ENCODE measurements around the gene PRRC2B.
"Not testable (repeated sequence)": the region's sequence is repeated elsewhere in the genome, so short reads cannot be mapped to it uniquely, and the experiment has no call there.

The PRRC2B gene

DNA sequence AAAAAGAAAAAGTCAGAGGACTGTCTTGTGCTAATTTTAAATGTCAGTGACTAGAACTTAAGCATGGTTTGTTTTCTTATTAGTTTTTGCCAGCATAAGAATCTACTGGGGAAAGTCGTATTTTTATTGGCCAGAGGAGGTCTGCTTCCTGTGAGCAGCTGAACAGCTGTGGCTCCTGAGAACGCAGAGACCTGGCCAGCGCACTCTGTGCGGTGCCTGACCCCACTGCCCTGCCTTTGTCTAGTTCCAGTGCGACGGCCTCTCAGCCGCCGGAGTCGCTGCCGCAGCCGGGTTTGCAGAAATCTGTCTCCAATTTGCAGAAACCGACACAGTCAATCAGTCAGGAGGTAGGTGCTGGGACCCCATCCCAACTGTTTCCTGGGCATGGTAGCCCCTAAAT lies 42.5 kb downstream of the PRRC2B start:
- DNase-seq (ENCODE audit: low read depth), result no peak

DNA sequence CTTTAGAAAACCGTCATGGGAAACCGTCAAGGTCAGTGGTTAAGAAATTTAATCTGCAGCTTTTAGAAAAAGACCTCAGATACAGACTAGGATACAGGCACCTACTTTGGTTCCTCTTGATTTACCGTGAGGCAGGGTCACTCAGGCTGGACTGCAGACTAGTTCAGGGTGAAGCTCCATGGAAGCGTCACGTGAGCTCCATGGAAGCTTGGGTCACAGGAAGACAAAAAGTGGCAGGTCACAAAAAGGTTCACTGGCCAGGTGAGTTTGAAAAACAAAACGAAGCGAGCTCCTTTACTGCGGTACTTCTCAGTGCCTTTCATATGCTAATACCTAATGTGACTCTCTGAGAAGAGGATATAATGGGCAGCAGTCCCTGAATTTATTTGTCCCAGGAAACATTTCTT lies 43.0 kb downstream of the PRRC2B start:
- DNase-seq (ENCODE audit: low read depth), result no peak

DNA sequence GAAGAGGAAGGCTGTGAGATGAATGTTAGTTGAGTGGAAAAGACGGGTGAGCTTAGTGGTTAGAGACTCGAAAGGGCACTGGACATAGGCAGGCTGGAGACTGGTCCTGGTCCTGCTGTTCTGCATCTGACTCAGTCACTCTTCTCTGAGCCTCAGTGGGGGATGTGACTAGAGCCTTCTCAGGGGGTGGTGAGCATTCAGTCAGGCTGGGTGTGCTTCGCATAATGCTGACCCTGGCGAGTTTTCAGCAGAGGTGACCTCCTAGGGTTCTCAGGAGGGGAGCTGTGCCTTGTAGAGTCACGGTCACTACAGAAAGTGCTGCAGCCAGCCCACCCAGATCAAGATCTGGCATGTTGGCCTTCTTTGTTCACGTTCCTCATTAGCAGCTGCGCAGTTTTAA lies 44.3 kb downstream of the PRRC2B start:
- DNase-seq (ENCODE audit: low read depth), result no peak

DNA sequence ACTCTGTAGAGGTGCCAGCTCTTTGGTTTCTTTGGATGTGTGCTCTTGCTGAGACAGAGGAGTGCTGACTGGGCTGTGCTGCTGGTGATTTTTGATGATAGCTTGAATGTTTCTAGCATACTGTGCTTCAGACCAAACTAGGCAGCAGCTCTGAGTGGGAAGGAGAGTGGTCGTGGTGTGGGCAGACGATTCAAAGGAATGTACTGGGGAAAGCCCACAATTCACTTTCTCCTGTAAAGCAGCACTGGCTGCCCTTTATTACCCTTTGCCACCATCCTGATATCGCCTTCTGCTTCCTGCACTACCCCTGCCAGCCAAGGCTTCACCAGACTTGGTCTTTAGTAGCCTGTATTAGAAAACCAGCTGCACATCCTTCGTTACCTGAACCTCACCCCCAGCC lies 45.3 kb downstream of the PRRC2B start:
- DNase-seq (ENCODE audit: low read depth), result no peak

DNA sequence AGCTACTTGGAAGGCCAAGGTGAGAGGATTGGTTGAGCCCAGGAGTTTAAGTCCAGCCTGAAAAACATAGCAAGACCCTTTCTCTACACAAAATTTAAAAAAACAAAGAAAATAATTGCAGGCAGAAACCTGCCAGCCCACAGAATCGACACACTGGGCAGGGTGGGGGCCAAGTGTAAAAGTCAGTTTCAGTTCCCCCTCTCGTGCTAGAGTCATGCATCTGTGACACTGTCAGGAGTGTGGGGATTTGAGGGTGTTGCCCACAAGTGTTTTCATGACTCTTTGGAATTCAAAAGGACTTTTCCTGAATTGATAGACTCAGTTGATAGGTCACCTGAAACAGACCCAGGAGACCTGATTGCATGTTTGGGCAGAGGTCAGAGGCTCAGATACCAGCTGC lies 47.6 kb downstream of the PRRC2B start:
- no peak for DNase-seq (ENCODE audit: low read depth)

DNA sequence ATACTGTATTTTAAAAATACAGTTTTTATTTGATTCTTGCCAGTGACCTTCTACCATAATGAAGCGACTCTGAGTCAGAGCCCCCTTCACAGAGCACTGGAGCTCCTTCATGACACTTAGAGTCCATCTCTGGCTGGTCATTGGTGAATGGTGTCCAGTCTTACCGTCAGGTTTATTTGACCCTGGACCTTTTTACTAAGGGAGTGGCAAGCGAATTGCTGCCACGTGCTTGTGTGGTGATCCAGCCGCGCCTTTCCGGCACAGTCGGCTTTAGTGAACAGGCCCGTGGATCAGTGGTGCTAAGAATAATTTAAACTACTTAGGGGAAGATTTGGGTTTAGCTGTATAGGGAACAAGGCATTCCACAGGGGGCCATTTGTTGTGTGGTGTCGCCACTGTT lies 48.5 kb downstream of the PRRC2B start:
- no peak for DNase-seq (ENCODE audit: low read depth)

DNA sequence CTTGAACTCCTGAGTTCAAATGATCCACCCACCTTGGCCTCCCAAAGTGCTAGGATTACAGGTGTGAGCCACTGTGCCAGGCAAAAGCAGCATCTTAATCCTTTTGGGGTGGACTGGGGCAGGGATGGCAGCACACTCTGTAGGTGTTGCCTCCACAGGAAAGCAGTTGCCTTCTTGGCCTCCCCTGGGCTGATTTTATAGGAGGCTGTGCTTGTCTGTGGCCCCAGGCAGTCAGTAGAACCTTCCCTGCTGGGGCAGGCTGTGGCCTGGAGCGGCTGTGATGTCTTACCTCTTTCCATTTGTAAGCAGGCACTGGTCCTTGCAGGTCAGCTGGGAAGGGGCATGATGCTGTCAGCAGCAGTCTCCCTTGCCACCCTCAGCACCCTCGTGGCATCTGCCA lies 49.8 kb downstream of the PRRC2B start:
- DNase-seq (ENCODE audit: low read depth), result no peak

DNA sequence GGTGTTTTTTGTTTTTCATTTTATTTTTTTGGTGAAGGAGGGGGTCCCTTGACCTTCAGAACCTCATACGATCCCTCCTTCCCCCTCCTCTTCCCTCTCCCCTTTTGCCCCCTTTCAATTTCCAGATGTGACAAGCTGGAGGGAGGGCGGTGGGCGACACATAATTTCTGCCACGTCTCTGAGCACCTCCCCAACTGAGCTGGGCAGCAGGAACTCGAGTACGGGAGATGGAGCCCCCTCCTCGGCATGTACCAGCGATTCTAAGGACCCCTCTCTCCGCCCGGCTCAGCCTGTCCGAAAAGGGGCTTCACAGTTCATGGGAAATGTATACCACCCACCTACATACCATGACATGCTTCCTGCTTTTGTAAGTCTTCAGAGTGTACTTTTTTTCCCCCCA lies 52.4 kb downstream of the PRRC2B start:
- DNase-seq (ENCODE audit: low read depth), result no peak

DNA sequence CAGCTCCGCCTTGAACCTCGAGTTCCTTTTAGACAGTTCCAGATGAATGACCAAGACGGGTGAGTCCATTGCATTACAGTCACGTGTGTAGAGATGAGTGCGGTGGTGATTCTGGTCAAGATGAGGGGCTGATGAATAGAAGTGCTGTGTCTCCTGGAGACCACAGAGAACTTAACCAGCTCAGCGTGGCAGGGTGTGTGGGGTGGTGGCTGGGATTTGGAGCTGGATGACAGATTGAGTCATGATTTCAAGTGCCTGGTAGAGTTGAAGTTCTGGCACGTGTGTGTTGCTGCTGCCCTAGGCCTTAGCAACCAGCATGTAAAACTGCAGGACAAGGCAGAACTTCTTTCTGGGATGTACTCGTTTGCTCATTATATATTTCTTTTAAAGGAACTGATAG lies 53.3 kb downstream of the PRRC2B start:
- DNase-seq (ENCODE audit: low read depth), result no peak

DNA sequence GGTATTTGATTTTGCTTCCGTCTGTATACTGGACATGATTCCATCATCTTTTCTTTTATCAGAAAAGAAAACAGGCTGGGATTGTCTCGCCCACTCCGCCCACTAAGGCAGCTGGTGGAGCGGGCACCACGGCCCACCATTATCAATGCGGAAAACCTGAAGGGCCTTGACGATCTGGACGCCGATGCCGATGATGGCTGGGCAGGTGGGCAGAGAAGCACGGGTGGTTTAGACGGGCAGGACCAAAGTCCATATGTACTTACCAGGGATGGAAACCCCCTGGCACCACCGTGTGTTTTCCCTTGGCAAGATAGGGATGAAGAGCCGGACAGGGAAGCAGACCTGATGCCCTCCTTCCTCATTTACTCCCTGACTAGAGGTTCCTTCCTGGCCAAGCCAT lies 53.7 kb downstream of the PRRC2B start:
- no peak for DNase-seq (ENCODE audit: low read depth)

DNA sequence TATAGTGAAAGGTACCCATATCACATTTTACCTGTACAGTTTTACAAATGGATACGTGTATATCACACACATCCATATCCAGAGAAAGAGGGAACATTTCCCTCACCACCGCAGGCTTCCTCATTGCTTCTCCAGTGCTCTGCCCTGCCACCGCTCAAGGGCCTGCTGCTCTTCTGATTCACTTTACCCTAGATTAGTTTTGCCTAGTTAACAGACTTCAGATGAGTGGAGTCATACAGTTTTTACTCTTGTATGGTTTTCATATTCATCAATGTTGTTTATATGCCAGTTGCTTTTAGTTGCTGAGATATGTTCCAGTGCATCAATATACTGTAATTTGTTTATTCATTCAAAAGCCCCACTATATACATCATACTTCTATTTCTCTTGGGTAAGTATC lies 54.9 kb downstream of the PRRC2B start:
- no peak for DNase-seq (ENCODE audit: low read depth)

DNA sequence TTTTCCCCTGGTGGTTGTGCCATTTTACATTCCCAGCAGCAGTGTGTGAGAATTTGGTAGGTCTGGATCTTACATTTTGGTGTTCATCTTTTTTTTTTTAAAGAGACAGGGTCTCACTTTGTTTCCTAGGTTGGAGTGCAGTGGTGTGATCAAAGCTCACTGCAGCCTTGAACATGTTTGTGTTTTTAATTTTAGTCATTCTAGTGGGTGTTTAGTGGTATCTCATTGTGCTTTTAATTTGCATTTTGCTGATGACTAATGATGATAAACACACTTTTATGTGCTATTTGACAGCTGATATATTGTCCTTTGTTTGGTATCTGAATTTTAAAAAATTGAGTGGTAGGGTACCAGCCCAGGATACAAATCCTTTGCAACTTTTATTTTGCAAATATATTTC lies 55.4 kb downstream of the PRRC2B start:
- DNase-seq (ENCODE audit: low read depth), result no peak

DNA sequence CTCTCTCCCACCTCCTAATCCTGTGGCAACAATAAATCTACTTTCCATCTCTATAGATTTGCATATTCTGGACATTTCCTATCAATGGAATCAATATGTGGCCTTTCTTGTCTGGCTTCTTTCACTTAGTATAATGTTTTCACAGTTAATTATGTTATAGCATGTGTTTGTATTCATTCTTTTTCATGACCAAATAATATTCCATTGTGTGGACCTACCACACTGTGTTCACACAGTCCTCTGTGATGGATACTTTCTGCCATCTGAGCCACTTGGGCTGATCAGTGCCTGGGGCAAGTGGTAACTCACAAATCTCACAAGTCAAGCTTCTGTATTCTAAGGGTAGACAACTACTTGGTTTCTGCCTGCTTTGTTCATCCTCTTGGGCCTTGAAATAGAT lies 60.1 kb downstream of the PRRC2B start:
- DNase-seq (ENCODE audit: low read depth), result no peak

DNA sequence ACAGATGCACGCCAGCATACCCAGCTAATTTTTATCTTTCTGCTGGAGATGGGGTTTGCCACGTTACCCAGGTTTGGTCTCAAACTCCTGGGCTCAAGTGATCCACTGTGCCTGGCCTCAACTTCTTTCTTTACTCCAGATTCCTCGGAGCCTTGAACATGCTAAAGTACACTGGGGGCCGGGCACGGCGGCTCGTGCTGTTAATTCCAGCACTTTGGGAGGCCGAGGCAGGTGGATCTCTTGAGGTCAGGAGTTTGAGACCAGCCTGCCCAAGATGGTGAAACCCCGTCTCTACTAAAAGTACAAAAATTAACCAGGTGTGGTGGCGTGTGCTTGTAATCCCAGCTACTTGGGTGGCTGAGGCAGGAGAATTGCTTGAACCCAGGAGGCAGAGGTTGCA lies 61.8 kb downstream of the PRRC2B start:
- not testable (repeated sequence) for DNase-seq (ENCODE audit: low read depth)

DNA sequence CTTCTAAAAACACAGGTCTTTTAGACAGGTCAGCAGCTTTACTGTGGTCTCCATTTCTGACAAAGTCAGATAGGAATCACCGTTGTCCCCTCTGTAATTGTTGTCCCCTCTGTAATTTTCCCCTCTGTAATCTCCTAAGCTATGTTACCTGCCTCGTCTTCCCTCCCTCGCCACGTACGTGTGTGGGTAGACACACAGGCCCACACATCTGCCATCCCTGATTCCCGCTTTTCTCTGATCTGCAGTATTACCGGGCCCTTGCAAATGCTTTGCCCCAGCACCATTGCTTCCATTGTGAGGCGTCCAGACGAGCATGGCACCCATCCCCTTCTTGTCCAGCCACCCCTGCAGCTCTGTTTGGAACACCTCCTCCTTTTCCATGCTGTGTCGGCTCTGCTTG lies 63.9 kb downstream of the PRRC2B start:
- DNase-seq (ENCODE audit: low read depth), result no peak

DNA sequence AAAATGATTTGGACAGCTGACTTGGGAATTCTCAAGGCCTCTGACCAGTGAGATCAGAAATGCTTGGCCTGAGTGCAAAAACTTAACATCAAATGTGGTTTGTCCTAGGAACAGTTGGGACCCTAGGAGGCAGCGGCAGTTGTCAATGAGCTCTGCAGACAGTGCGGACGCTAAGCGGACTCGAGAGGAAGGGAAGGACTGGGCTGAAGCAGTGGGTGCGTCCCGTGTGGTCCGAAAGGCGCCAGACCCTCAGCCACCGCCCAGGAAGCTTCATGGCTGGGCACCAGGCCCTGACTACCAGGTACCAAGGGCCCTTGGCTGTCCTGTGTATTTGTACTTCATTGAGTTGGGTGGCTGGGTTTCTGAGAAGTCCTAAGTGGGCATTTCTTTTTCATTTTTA lies 65.2 kb downstream of the PRRC2B start:
- no peak for DNase-seq (ENCODE audit: low read depth)

DNA sequence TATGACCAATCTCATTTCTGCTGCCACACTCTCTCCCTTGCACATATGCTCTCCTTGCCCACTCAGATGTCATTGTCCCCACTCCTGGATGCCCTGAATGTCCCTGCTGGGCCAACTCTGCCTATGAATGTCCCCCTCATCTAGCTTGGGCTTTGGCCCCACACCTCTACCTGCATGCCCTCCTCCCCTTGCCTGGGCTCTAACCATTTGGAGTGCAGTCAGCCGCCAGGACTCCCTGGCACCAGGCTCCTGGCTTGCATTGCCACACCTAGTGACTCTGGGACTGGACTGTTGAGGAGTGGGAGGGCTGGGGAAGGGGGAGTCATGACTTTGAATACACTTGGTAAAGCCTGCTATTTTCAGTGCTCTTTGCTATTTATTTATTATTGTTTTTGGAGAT lies 67.3 kb downstream of the PRRC2B start:
- no peak for DNase-seq (ENCODE audit: low read depth)

DNA sequence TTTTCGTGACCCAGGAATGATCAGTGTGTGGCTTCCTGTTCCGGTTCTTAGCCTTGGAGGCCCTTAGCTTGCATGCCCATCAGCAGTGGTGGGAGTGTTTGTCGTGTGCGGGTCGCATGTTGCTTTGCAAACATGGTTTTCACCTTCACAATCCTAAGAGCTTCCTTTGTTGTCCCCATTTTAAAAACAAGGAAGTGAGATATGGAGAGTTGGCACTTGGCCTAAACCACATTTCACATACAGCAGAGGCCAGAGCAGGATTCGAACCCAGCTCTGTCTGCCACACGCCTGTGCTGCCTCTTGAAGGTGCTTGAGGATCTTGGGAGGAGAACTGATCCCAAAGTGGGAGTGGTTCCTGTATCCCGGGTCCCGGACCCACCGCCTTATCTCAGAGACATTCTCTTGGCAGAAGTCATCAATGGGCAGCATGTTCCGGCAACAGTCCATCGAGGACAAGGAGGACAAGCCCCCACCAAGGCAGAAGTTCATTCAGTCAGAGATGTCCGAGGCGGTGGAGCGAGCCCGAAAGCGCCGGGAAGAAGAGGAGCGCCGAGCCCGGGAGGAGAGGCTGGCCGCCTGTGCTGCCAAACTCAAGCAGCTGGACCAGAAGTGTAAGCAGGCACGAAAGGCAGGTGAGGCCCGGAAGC lies 70.6 kb downstream of the PRRC2B start:
- no peak for DNase-seq (ENCODE audit: low read depth)

DNA sequence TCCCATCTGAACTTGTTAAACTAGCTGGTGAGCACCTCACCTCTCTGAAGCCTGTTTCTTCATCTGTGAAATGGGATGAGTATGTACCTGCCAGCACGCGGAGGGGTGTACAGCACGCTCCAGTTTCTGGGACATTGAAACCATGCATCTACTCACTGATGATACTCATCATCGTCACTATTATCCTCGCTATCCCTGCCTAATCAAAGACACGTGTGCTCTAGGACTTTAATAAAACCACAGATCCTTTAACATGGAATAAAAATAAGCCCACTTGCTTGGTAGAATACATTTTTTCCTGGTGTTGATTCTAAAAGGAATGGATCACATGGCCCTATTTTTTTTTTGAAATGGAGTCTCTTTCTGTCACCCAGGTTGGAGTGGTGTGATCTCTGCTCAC lies 71.5 kb downstream of the PRRC2B start:
- DNase-seq (ENCODE audit: low read depth), result no peak

DNA sequence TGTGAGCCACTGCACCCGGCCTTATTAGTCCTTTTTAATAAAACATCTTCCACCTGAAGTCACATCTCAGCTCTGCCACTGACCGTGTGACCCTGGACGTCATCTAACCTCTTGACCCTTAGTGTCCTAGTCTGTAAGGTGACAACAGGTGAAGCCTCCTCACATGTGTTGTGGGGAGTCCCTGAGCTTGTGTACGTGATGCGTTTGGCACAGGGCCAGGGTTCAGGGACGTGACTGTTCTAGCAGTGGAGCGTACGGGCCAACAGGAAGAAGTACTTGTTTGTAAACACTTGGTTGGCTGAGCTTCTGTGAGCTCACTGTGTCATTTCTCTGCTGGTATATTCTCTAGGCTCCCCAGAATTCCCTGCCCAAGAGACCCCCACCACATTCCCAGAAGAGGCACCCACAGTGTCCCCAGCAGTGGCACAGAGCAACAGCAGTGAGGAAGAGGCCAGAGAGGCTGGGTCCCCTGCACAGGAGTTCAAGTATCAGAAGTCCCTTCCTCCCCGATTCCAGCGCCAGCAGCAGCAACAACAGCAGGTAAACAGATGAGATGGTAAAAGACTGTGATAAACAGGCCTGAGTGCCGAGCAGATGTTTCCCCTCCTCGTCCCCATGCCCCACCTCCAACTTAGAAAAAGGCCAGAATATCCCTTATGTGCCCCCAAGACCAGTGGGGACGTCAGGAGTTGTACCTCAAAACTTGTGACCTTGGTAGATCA lies 73.5 kb downstream of the PRRC2B start:
- DNase-seq (ENCODE audit: low read depth), result no peak

DNA sequence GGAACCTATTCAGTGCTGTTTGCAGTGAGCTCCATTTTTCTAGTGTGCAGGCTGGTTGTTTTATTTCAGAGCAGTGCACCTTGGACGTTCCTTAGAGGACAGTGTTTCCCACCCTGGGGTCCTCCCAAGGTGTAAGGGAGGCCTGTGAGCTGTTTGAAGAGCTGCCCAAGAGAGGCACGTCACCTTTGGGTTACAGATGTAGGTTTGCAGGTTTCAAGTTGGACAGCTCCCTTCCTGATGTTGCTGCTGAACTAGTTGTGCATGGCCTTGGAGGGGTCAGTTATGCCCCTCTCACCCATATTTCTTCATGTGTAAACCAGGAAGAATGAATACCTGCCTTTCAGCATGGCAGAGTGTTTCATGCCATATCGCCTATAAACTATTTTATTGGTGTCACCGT lies 74.1 kb downstream of the PRRC2B start:
- DNase-seq (ENCODE audit: low read depth), result no peak

DNA sequence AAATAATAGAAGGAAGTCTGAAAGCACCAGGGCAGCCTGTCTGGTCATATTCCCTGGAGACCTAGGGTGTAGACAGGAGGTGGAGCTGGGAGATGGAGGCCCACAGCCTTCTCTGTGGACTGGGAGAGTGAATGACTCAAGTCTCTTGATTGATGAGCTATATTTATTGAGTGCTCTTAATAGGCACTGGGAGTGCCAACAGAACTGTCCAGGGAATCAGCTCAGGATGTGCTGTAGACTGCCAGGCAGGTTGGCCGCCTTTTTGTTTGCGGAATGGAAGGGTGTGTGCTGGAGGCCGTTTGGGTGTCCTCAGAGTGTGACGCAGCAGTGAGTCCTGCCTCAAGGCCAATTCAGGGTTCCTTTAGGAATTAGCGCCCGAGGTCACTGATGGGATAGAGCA lies 75.5 kb downstream of the PRRC2B start:
- no peak for DNase-seq (ENCODE audit: low read depth)

DNA sequence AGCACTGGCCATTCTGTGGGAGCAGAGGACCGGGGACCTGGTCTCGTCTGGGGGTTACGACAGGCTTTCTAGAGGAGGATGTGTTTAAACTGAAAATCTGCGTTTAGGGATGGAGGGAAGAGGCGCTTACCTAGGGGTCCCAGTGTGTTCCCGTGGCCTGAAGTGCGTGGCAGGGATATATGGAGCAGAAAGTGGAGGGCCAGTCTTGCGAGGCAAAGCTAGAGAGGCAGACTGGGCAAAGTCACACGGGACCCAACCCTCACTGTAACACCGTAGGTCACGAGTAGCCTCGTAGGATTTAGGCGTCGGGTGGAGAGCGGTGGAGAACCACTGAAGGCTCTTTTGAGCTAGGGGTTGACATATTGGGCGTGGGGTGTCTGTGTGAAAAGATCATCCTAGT lies 76.1 kb downstream of the PRRC2B start:
- DNase-seq (ENCODE audit: low read depth), result no peak

DNA sequence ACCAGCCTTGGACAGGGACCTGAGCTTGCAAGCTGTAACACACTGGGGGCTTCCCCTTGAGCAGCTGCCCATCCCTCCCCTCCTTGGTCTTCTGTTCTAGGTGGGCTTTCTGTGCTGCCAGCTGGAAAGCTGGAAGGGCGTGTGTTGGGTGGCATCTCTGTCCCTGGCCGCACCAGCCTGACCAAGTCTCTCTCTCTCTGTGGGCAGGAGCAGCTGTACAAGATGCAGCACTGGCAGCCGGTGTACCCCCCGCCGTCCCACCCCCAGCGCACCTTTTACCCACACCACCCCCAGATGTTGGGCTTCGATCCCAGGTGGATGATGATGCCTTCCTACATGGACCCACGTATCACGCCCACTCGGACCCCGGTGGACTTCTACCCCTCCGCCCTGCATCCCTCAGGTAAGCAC lies 76.7 kb downstream of the PRRC2B start:
- no peak for DNase-seq (ENCODE audit: low read depth)

Measured in stimulated activated CD8-positive, alpha-beta memory T cell treated with anti-CD3 and anti-CD28 coated beads, Interleukin-15, amount 100 ng/mL, for 24 hours (primary cell).